Activated T-helper 1 cell treated with anti-CD3 and anti-CD28 coated beads, Interleukin-12 subunit alpha, Interleukin-12 subunit beta, Interleukin-2, Interleukin-4 antibody, amounts not matched to agents 30 ng/mL and 10 ng/mL and 1 ng/mL, durations not matched to agents 14 hours and 24 hours and 36 hours (primary cell): ENCODE results near the gene KRTAP10-4. TPM values are rescaled to one million over a fixed set of nuclear protein-coding genes. Genes with fewer than 3 reads are reported as not detected.
"Not testable (repeated sequence)": the region's sequence is repeated elsewhere in the genome, so short reads cannot be mapped to it uniquely, and the experiment has no call there.

Source experiments
- DNase-seq: peaks from one replicate; pipeline ENCODE4 v3.0.0; 2021; ENCODE audit warnings: low spot score
- H3K27ac Mint-ChIP-seq: one replicate; pipeline ENCODE4 v1.8.0; 2021; ENCODE audit warnings: mild to moderate bottlenecking, mixed read lengths
- H3K27me3 Mint-ChIP-seq: one replicate; pipeline ENCODE4 v1.8.0; 2022; ENCODE audit warnings: mild to moderate bottlenecking, moderate library complexity, mixed read lengths; ENCODE audit not compliant: insufficient read depth
- H3K36me3 Mint-ChIP-seq: one replicate; pipeline ENCODE4 v1.8.0; 2021; ENCODE audit warnings: low read depth, mixed read lengths
- H3K4me1 Mint-ChIP-seq: one replicate; pipeline ENCODE4 v1.8.0; 2021; ENCODE audit warnings: low read depth, mixed read lengths
- H3K4me3 Mint-ChIP-seq: one replicate; pipeline ENCODE4 v1.8.0; 2021; ENCODE audit warnings: mild to moderate bottlenecking, moderate library complexity, mixed read lengths
- H3K9me3 Mint-ChIP-seq: one replicate; pipeline ENCODE4 v1.8.0; 2021; ENCODE audit warnings: mixed read lengths
- intact Hi-C: fragments of 100-400 bp; cut with micrococcal nuclease; formaldehyde crosslinking; loops from one replicate; pipeline ENCODE4 v1.15.1; 2024
- total RNA-seq: library from RNA; stranded (reverse); gene quantifications from 2 replicates; pipeline ENCODE4 v1.2.3, GENCODE V29; 2022

The KRTAP10-4 gene
- total RNA-seq, 1 donor from 2014 or later, result not detected

DNA sequence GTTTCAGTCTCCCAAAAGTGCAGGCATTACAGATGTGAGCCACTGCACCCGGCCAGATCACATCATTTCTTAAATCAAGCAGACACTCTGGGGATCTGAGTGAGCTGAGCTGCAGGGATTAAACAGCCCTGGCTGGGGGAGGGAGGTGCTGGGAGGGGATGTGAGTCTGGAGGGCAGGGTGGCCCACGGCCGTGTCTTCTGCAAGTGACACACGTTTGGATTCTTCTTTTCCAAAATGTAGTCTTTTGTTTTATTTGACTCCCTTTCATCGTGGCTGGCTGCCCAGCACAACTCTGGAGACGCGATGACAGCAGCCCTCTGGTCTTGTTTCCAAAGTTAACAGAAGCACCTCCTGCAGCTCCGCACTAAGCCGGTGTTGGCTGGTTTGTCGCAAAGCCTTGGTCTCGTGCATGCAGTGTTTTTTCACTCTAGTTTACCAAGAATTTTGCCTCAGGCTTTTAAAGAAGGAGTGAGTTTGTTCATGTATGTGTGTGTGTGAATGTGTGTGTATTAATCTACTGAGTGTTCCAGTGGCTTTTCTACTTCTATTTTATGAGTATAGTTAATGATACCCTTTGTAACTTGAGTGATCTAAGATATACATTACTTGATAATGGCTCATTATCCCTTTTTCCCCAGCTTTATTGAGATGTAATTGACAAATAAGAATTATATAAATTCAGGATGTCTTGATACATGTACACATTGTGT lies 9.7 kb downstream of the KRTAP10-4 start:
- Mint-ChIP-seq H3K9me3 (peaks cover 34% of the 10 kb centered on the region), H3K36me3 (peaks cover 1% of the 10 kb centered on the region), H3K27ac (no peak overlapping the region), H3K4me3 (no peak overlapping the region), H3K27me3 (peaks cover 34% of the 10 kb centered on the region), H3K4me1 (peaks cover 16% of the 10 kb centered on the region)
- DNase-seq, result no peak
- intact Hi-C loops, result loop anchor here (10.0 kb wide), 1 partner anchor 132 kb away; the partner anchor contains the start of gene TSPEAR

GRCh38 chr21:44583800-44584147 lies 10.2 kb downstream of the KRTAP10-4 start:
- Mint-ChIP-seq H3K27ac (no peak overlapping the region), H3K4me1 (peaks cover 16% of the 10 kb centered on the region), H3K36me3 (peaks cover 1% of the 10 kb centered on the region), H3K4me3 (no peak overlapping the region), H3K9me3 (peaks cover 32% of the 10 kb centered on the region), H3K27me3 (peaks cover 32% of the 10 kb centered on the region)
- DNase-seq, result peak; percentile 18
- intact Hi-C loops, result loop anchor here (10.0 kb wide), 1 partner anchor 131 kb away; the partner anchor contains the start of gene TSPEAR

DNA sequence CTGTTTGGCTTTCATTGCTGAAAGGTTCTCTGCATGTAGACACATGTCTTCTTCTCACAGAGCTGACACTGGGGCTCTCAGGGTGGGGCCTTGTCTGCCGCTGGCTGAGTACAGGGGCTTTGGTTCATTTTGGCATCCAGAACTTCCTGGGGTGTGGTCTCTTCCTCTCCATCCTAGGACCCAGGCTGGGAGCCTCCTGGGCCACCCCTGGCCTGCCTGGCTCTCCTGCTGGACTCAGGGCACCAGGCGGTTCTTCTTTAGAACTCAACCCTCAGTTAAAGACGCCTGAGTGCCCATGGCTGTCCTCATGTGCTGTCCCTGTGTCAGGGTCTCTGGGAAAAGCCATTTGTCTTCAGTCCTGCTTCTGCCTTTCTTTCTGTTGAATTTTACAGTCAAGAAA lies 12.4 kb downstream of the KRTAP10-4 start:
- Mint-ChIP-seq H3K27me3 (peaks cover 30% of the 10 kb centered on the region), H3K36me3 (peaks cover 1% of the 10 kb centered on the region), H3K27ac (no peak overlapping the region), H3K9me3 (peaks cover 16% of the 10 kb centered on the region), H3K4me3 (no peak overlapping the region), H3K4me1 (peaks cover 16% of the 10 kb centered on the region)
- DNase-seq, result no peak
- intact Hi-C loops, result loop anchor here (10.0 kb wide), 1 partner anchor 129 kb away; the partner anchor contains the start of gene TSPEAR

- Mint-ChIP-seq H3K27me3 (peaks cover 32% of the 10 kb centered on the region), H3K4me3 (no peak overlapping the region), H3K9me3 (peaks cover 4% of the 10 kb centered on the region), H3K4me1 (peaks cover 6% of the 10 kb centered on the region), H3K36me3 (peaks cover 1% of the 10 kb centered on the region), H3K27ac (no peak overlapping the region)
- no peak for DNase-seq
- intact Hi-C loops, result loop anchor here (10.0 kb wide), 1 partner anchor 126 kb away; the partner anchor contains the start of gene TSPEAR
These were observed 15.6 kb downstream of the KRTAP10-4 start for GRCh38 chr21:44589094-44589493.

- no peak for DNase-seq
- intact Hi-C loops, result loop anchor here (10.0 kb wide), 1 partner anchor 125 kb away; the partner anchor contains the start of gene TSPEAR
- Mint-ChIP-seq H3K27me3 (peaks cover 28% of the 10 kb centered on the region), H3K4me1 (no peaks in the 10 kb centered on the region), H3K36me3 (no peaks in the 10 kb centered on the region), H3K4me3 (no peak overlapping the region), H3K9me3 (peaks cover 4% of the 10 kb centered on the region), H3K27ac (no peak overlapping the region)
These were observed 16.2 kb downstream of the KRTAP10-4 start for GRCh38 chr21:44589586-44590305.

GRCh38 chr21:44590311-44590721 lies 16.8 kb downstream of the KRTAP10-4 start:
- no peak for DNase-seq
- H3K4me3 Mint-ChIP-seq, result no peak overlapping the region
- intact Hi-C loops, result no loop called here
- H3K27me3 Mint-ChIP-seq, result peaks cover 28% of the 10 kb centered on the region
- peaks cover 4% of the 10 kb centered on the region for H3K9me3 Mint-ChIP-seq
- no peak overlapping the region for H3K27ac Mint-ChIP-seq
- no peaks in the 10 kb centered on the region for H3K36me3 Mint-ChIP-seq
- peaks cover 4% of the 10 kb centered on the region for H3K4me1 Mint-ChIP-seq

- H3K4me1 Mint-ChIP-seq, H3K27ac Mint-ChIP-seq, DNase-seq, H3K4me3 Mint-ChIP-seq, intact Hi-C loops, H3K9me3 Mint-ChIP-seq, H3K36me3 Mint-ChIP-seq: not testable (repeated sequence)
- H3K27me3 Mint-ChIP-seq, result peaks cover 24% of the 10 kb centered on the region
These were observed 17.6 kb downstream of the KRTAP10-4 start for GRCh38 chr21:44590897-44591800.

- peaks cover 18% of the 10 kb centered on the region for H3K27me3 Mint-ChIP-seq
- H3K27ac Mint-ChIP-seq, intact Hi-C loops: not testable (repeated sequence)
These were observed 18.2 kb downstream of the KRTAP10-4 start for GRCh38 chr21:44591801-44592130.

DNA sequence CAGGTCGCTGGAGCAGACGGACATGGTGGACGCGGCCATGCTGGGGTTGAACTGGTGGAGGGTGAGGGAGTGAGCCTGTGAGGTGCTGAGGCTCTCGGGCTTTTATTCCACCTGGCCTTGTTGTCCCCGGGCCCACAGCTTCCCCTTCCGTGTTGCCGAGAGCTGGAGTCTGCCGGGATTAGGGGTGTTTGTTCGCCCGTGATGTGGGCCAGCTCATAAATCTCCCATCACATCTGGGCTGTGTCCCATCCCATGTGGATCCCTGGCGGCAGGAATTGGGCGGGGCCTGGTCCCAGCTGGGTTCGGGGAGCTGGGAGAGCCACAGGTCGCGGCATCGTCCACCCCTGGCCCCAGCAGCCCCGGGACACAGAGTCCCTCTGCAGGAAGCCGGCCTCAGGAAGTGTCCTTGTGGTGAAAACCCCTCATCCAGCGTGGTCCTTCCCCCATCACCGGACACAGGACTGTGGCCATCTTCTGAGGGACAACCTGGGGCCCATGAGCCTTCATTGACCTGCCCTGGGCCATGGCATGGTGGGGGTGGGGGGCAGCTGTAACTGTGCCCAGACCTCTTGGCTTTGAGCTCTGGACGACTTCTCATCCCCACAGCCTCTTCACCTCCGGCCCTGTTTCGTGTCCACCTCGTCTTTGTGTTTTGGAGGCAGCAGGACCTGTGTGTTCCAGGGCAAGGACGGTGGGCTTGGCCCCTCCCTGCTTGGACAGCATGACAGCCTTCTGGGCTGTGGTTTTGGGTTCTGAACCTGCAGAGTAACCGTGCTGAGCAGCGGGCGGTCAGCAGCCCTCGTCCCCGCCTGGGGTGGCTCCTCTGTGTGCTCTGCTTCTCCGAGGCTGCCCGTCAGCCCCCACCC lies 19.1 kb downstream of the KRTAP10-4 start, which contains the start of gene KRTAP10-6:
Gene KRTAP10-6 (minus strand): TSS at position 60 of the 866 bp plus-strand sequence. CDS start 21 bp downstream, at position 39.
- no peak within 1 kb of the TSS for H3K27ac Mint-ChIP-seq
- no peaks in the 10 kb centered on the region for H3K9me3 Mint-ChIP-seq
- intact Hi-C loops, result no loop called here
- peaks cover 5% of the 10 kb centered on the region for H3K4me1 Mint-ChIP-seq
- H3K4me3 Mint-ChIP-seq, result no peak within 1 kb of the TSS
- H3K27me3 Mint-ChIP-seq, result peaks cover 8% of the 10 kb centered on the region
- no peaks in the 10 kb centered on the region for H3K36me3 Mint-ChIP-seq
- no peak for DNase-seq

More at GRCh38 chr21:44591801-44592130, 18.2 kb downstream of the KRTAP10-4 start:
- H3K4me3 Mint-ChIP-seq, H3K9me3 Mint-ChIP-seq, H3K36me3 Mint-ChIP-seq, H3K4me1 Mint-ChIP-seq, DNase-seq: not testable (repeated sequence)

GRCh38 chr21:44593598-44594405 lies 20.3 kb downstream of the KRTAP10-4 start:
- Mint-ChIP-seq H3K27ac (no peak overlapping the region), H3K4me1 (peaks cover 5% of the 10 kb centered on the region), H3K4me3 (no peak overlapping the region), H3K9me3 (no peaks in the 10 kb centered on the region), H3K36me3 (no peaks in the 10 kb centered on the region), H3K27me3 (peaks cover 13% of the 10 kb centered on the region)
- intact Hi-C loops, result no loop called here
- DNase-seq, result no peak

GRCh38 chr21:44594406-44594916 lies 20.9 kb downstream of the KRTAP10-4 start:
- no peak overlapping the region for H3K27ac Mint-ChIP-seq

More at GRCh38 chr21:44594406-44594916, 20.9 kb downstream of the KRTAP10-4 start:
- no peak for DNase-seq
- no peak overlapping the region for H3K4me3 Mint-ChIP-seq
- intact Hi-C loops, result no loop called here
- H3K27me3 Mint-ChIP-seq, result peaks cover 13% of the 10 kb centered on the region
- no peaks in the 10 kb centered on the region for H3K9me3 Mint-ChIP-seq
- peaks cover 5% of the 10 kb centered on the region for H3K4me1 Mint-ChIP-seq
- no peaks in the 10 kb centered on the region for H3K36me3 Mint-ChIP-seq
